ENCODE data around the gene GRAMD2A.

Gene GRAMD2A

GRCh38 chr15:72160696-72161245 is 36.8 kb downstream of the GRAMD2A start:
- TF ChIP-seq Cebpa-rat (IDR thresholded peaks at IDR 0.05), result no peak
- no peak overlapping the region for H3K4me3 ChIP-seq

GRCh38 chr15:72156928-72157327 is 40.7 kb downstream of the GRAMD2A start:
- Histone ChIP-seq H3K4me1 (no peaks in the 10 kb centered on the region), H3K36me3 (no peaks in the 10 kb centered on the region), H3K9me3 (no peaks in the 10 kb centered on the region), H3K4me3 (no peak overlapping the region), H4K20me1 (no peaks in the 10 kb centered on the region), H3K27me3 (no peaks in the 10 kb centered on the region), H3K9ac (no peak overlapping the region), H3K27ac (no peak overlapping the region), H3K4me2 (no peak overlapping the region)
- TF ChIP-seq Cebpa-rat (IDR thresholded peaks at IDR 0.05), result no peak

More at GRCh38 chr15:72160696-72161245, 36.8 kb downstream of the GRAMD2A start:
- no peak overlapping the region for H3K27ac ChIP-seq
- no peak overlapping the region for H3K9ac ChIP-seq
- H3K4me2 ChIP-seq, result no peak overlapping the region
- no peaks in the 10 kb centered on the region for H3K4me1 ChIP-seq
- no peaks in the 10 kb centered on the region for H3K27me3 ChIP-seq
- no peaks in the 10 kb centered on the region for H4K20me1 ChIP-seq
- no peaks in the 10 kb centered on the region for H3K9me3 ChIP-seq
- H3K36me3 ChIP-seq, result no peaks in the 10 kb centered on the region

- Histone ChIP-seq H3K4me2 (peak overlapping the region; percentile 63), H3K4me3 (no peak overlapping the region; the same call in 1 of the 2 replicates)
Measured at GRCh38 chr15:72155635-72156616, 41.7 kb downstream of the GRAMD2A start.

GRCh38 chr15:72155003-72155621 is 42.5 kb downstream of the GRAMD2A start:
- Histone ChIP-seq H3K4me1 (no peaks in the 10 kb centered on the region), H4K20me1 (no peaks in the 10 kb centered on the region), H3K9ac (no peak overlapping the region), H3K4me2 (peak overlapping the region; percentile 63; the same call in 1 of the 2 replicates), H3K27ac (no peak overlapping the region), H3K27me3 (no peaks in the 10 kb centered on the region), H3K9me3 (no peaks in the 10 kb centered on the region), H3K36me3 (no peaks in the 10 kb centered on the region), H3K4me3 (no peak overlapping the region)
- TF ChIP-seq Cebpa-rat (IDR thresholded peaks at IDR 0.05), result no peak

More at GRCh38 chr15:72155635-72156616, 41.7 kb downstream of the GRAMD2A start:
- H3K36me3 ChIP-seq, result no peaks in the 10 kb centered on the region
- H3K27ac ChIP-seq, result no peak overlapping the region
- no peaks in the 10 kb centered on the region for H3K4me1 ChIP-seq
- no peaks in the 10 kb centered on the region for H3K27me3 ChIP-seq
- H4K20me1 ChIP-seq, result no peaks in the 10 kb centered on the region
- no peak for TF ChIP-seq Cebpa-rat (IDR thresholded peaks at IDR 0.05)
- no peak overlapping the region; the same call in 1 of the 2 replicates for H3K9ac ChIP-seq
- H3K9me3 ChIP-seq, result no peaks in the 10 kb centered on the region

- Histone ChIP-seq H3K9me3 (no peaks in the 10 kb centered on the region), H3K4me1 (no peaks in the 10 kb centered on the region), H3K4me3 (no peak overlapping the region), H3K4me2 (no peak overlapping the region), H3K27me3 (no peaks in the 10 kb centered on the region), H3K36me3 (no peaks in the 10 kb centered on the region), H4K20me1 (no peaks in the 10 kb centered on the region), H3K9ac (no peak overlapping the region), H3K27ac (no peak overlapping the region)
- no peak for TF ChIP-seq Cebpa-rat (IDR thresholded peaks at IDR 0.05)
Measured at GRCh38 chr15:72154316-72154715, 43.3 kb downstream of the GRAMD2A start.

GRCh38 chr15:72153269-72154000 is 44.2 kb downstream of the GRAMD2A start:
- H4K20me1 ChIP-seq, result no peaks in the 10 kb centered on the region
- no peaks in the 10 kb centered on the region for H3K36me3 ChIP-seq
- no peak overlapping the region for H3K27ac ChIP-seq
- H3K4me1 ChIP-seq, result no peaks in the 10 kb centered on the region
- no peaks in the 10 kb centered on the region for H3K9me3 ChIP-seq
- H3K4me3 ChIP-seq, result no peak overlapping the region
- TF ChIP-seq Cebpa-rat (IDR thresholded peaks at IDR 0.05), result no peak
- no peaks in the 10 kb centered on the region for H3K27me3 ChIP-seq
- no peak overlapping the region for H3K4me2 ChIP-seq
- H3K9ac ChIP-seq, result no peak overlapping the region

- Histone ChIP-seq H3K27me3 (no peaks in the 10 kb centered on the region), H3K9ac (no peak overlapping the region), H3K4me2 (no peak overlapping the region), H3K4me3 (no peak overlapping the region), H3K27ac (no peak overlapping the region), H3K9me3 (no peaks in the 10 kb centered on the region), H3K36me3 (no peaks in the 10 kb centered on the region), H3K4me1 (no peaks in the 10 kb centered on the region), H4K20me1 (no peaks in the 10 kb centered on the region)
- TF ChIP-seq Cebpa-rat (IDR thresholded peaks at IDR 0.05), result no peak
Measured at GRCh38 chr15:72147418-72147817, 50.2 kb downstream of the GRAMD2A start.

- Histone ChIP-seq H3K27me3 (no peaks in the 10 kb centered on the region), H3K36me3 (no peaks in the 10 kb centered on the region), H3K27ac (no peak overlapping the region), H4K20me1 (no peaks in the 10 kb centered on the region), H3K9ac (no peak overlapping the region), H3K4me2 (no peak overlapping the region), H3K4me1 (no peaks in the 10 kb centered on the region), H3K4me3 (no peak overlapping the region), H3K9me3 (no peaks in the 10 kb centered on the region)
- no peak for TF ChIP-seq Cebpa-rat (IDR thresholded peaks at IDR 0.05)
Measured at GRCh38 chr15:72146934-72147333, 50.7 kb downstream of the GRAMD2A start.

- TF ChIP-seq Cebpa-rat (IDR thresholded peaks at IDR 0.05), result no peak
- Histone ChIP-seq H4K20me1 (no peaks in the 10 kb centered on the region), H3K36me3 (no peaks in the 10 kb centered on the region), H3K4me1 (peaks cover 6% of the 10 kb centered on the region), H3K4me3 (no peak overlapping the region), H3K9ac (no peak overlapping the region), H3K4me2 (no peak overlapping the region), H3K27ac (no peak overlapping the region), H3K27me3 (no peaks in the 10 kb centered on the region), H3K9me3 (no peaks in the 10 kb centered on the region)
Measured at GRCh38 chr15:72146221-72146620, 51.4 kb downstream of the GRAMD2A start.

Measured in BLaER1 (cell line).